Measurements from ENCODE around the gene RPF1. TPM values are rescaled to one million over a fixed set of nuclear protein-coding genes. Genes with fewer than 3 reads are reported as not detected.

RPF1 gene
- 10 to 100 TPM; 38.0 to 42.5 TPM for total RNA-seq

GRCh38 chr1:84478876-84479868, at the start of gene RPF1:
RPF1 (plus strand) TSS chr1:84479266; CDS start chr1:84479282, 16 bp downstream.

DNA sequence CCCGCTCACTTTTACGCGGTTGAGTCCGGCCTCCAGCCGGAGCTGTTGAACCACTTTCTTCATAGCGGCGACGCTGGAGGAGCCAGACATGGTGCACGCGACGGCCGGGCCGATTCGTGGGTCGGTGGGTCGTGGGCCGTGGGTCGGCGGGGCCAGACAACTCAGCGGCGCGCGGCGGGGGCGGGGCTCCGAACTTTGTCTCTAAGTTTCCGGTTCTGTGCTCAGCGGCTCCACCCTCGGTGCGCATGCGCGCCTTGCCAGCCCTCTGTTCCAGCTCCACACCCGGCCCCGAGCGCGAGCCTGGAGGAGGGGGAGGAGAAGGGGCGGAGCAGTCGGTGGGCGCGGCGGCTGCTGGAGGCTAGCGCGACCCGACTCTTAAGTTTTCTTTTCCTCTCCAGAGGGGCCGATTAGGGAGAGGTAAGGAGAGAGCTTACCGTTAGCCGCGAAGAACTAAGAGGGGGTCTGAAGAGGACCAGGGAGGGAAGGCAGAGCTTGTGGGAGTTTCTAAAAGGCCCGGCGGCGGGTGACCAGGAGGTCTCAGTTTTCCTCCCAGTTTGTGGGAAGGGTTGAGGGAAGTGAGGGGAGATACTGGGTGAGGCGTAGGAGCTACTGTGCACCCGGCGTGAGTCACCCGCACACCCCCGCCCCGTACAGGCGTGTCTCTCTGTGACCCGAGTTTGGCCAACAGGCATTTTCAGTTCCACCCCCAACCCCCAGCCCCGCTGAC, 27.1 kb downstream of the RPF1 start, which contains the start of the genes GNG5 and SPATA1:
Gene GNG5 (minus strand): TSS at position 580 of the 727 bp plus-strand sequence. CDS start 490 bp downstream, at position 90.
Gene SPATA1 (plus strand): TSS at position 385 of the 727 bp plus-strand sequence. CDS start 9,974 bp downstream, outside the sequence.

Other genes with a start within 250 kb of the RPF1 start
- under 1 TPM; 0.24 to 0.40 TPM for gene SAMD13, start 177.6 kb upstream of the RPF1 start, total RNA-seq
- gene DNASE2B, start 80.8 kb upstream of the RPF1 start, total RNA-seq = not detected
- 1 to 10 TPM; 2.7 to 3.5 TPM for gene SPATA1, start 27.1 kb downstream of the RPF1 start, total RNA-seq
- 10 to 100 TPM; 82.1 to 85.0 TPM for gene GNG5, start 27.3 kb downstream of the RPF1 start, total RNA-seq
- gene CTBS, start 95.2 kb downstream of the RPF1 start, total RNA-seq = 10 to 100 TPM; 15.2 to 15.9 TPM
- 10 to 100 TPM; 13.9 to 14.3 TPM for gene SSX2IP, start 211.2 kb downstream of the RPF1 start, total RNA-seq

All from activated naive CD4-positive, alpha-beta T cell treated with anti-CD3 and anti-CD28 coated beads, Interleukin-2, amount 10 ng/mL, durations not matched to agents 5 hours and 36 hours (primary cell).